ENCODE data around the gene PREX1.

GRCh38 chr20:48752963-48753362 is 74.8 kb downstream of the PREX1 start:
- TF ChIP-seq CTCF (IDR thresholded peaks at IDR 0.05) (no peak), POLR2A (IDR thresholded peaks at IDR 0.05) (no peak)
